Transverse colon (tissue), 4 donors: Measurements from ENCODE around the gene COX6A2. TPM values are rescaled to one million over a fixed set of nuclear protein-coding genes. Genes with fewer than 3 reads are reported as not detected.

Experiments
- DNase-seq: peaks from one replicate; pipeline ENCODE4 v3.0.0-alpha.2; 2019
- H3K27ac ChIP-seq, 4 donors: fragments of 200-600 bp; sonication (generic); 2 replicates each; pipeline ENCODE4 v1.5.1; 2016 to 2018; ENCODE audit warnings: inconsistent platforms in 4 of 4
- H3K27me3 ChIP-seq: fragments of 200-600 bp; sonication (generic); 2 replicates; pipeline ENCODE4 v1.5.1; 2017; ENCODE audit warnings: inconsistent platforms
- H3K36me3 ChIP-seq, 4 donors: fragments of 200-600 bp; sonication (generic); 2 replicates each; pipeline ENCODE4 v1.5.1; 2017 to 2019; ENCODE audit warnings: inconsistent platforms in 4 of 4
- H3K4me1 ChIP-seq, 4 donors: fragments of 200-600 bp; sonication (generic); 2 replicates each; pipeline ENCODE4 v1.5.1; 2017 to 2020; ENCODE audit warnings: inconsistent platforms in 4 of 4
- H3K4me3 ChIP-seq, 4 donors: fragments of 200-600 bp; sonication (generic); 1 replicate in 1 of 4; 2 replicates in 3 of 4; pipeline versions ENCODE4 v1.5.1 to v1.6.1; 2017 to 2019; ENCODE audit warnings: inconsistent platforms in 4 of 4
- H3K9me3 ChIP-seq, 2 donors: fragments of 200-600 bp; sonication (generic); 2 replicates each; pipeline ENCODE4 v1.5.1; 2017 to 2019; ENCODE audit warnings: inconsistent platforms in 2 of 2
- CTCF ChIP-seq, 5 experiments: fragments of 200-600 bp in 3 of 5; fragments of 450-650 bp in 2 of 5; sonication (generic) in 3 of 5; IDR thresholded peaks; 1 replicate in 2 of 5; 2 replicates in 3 of 5; pipeline ENCODE4 v1.5.1; 2016 to 2017; ENCODE audit warnings: antibody characterized with exemption in 5 of 5, inconsistent platforms in 3 of 5, mild to moderate bottlenecking in 2 of 5, moderate library complexity in 1 of 5
- EP300 ChIP-seq: sonication (generic); formaldehyde crosslinking; IDR thresholded peaks from one replicate; pipeline ENCODE4 v1.6.1; 2017; ENCODE audit warnings: antibody characterized with exemption, low read depth
- POLR2A ChIP-seq: fragments of 450-650 bp; IDR thresholded peaks from one replicate; pipeline ENCODE4 v1.6.1; 2016; ENCODE audit warnings: antibody characterized with exemption, mild to moderate bottlenecking, moderate library complexity
- POLR2AphosphoS5 ChIP-seq, 3 donors: sonication (generic); formaldehyde crosslinking; IDR thresholded peaks; one replicate each; pipeline ENCODE4 v1.6.1; 2016; ENCODE audit warnings: antibody characterized with exemption in 3 of 3
- WGBS, 2 donors: methylation state at CpG; one replicate each; pipeline ENCODE4 v1.1.5; 2018; ENCODE audit warnings: low coverage in 1 of 2; 5-methylcytosine and 5-hydroxymethylcytosine counted together
- in situ Hi-C, 4 donors: fragments of 200-750 bp; cut with MboI; loops; one replicate each; pipeline versions ENCODE4 v1.15.0 to v1.15.1; 2017; ENCODE audit warnings: low sequenced_read_pairs in 3 of 4, low pct_ligation_motif_present in 1 of 4, low pct_unique_long_range_greater_than_20kb in 1 of 4
- intact Hi-C: fragments of 100-400 bp; cut with DNase I; formaldehyde crosslinking; loops from one replicate; pipeline ENCODE4 v1.15.1; 2023; ENCODE audit warnings: low total_unique reads
- total RNA-seq, 4 donors: library from RNA; depleted of rRNA; stranded (reverse); fragments of >200 nt; gene quantifications; one replicate each; pipeline ENCODE4 v1.1.0, GENCODE V29; 2016

The COX6A2 gene
- total RNA-seq, 4 donors from 2014 or later: not detected

- Histone ChIP-seq H3K27ac (no peak overlapping the region), H3K4me3 (no peak overlapping the region), H3K4me1 (peaks cover 6 to 9% (median 8%) of the 10 kb centered on the region in 4 donors), H3K27me3 (no peaks in the 10 kb centered on the region), H3K36me3 (peaks cover 0 to 10% (median 2%) of the 10 kb centered on the region in 4 donors), H3K9me3 (no peaks in the 10 kb centered on the region)
- intact Hi-C loops (no loop called here), in situ Hi-C loops (loop anchor here in 2 of 4 donors (25.0 kb wide), 2 partner anchors 422 to 478 kb away; partner anchors contain the start of gene HSD3B7 (in 1 of the 2))
- TF ChIP-seq EP300 (no peak), POLR2A (no peak), POLR2AphosphoS5 (IDR thresholded peaks at IDR 0.05) (no peak), CTCF (IDR thresholded peaks at IDR 0.05) (no peak)
- DNase-seq: no peak
- WGBS, 2 donors: 95% methylated on average over 17 of the region's 17 CpGs; no CpG with 5 or more reads in 1 of the 2 donors
These were observed 36.7 kb upstream of the COX6A2 start for GRCh38 chr16:31464781-31465260.

- no peak for DNase-seq
- Histone ChIP-seq H3K4me3 (no peak overlapping the region), H3K4me1 (peaks cover 6 to 9% (median 8%) of the 10 kb centered on the region in 4 donors), H3K27me3 (no peaks in the 10 kb centered on the region), H3K36me3 (peaks cover 0 to 10% (median 2%) of the 10 kb centered on the region in 4 donors), H3K27ac (no peak overlapping the region), H3K9me3 (no peaks in the 10 kb centered on the region)
- intact Hi-C loops (no loop called here), in situ Hi-C loops (loop anchor here in 2 of 4 donors (25.0 kb wide), 2 partner anchors 423 to 477 kb away; partner anchors contain the start of gene HSD3B7 (in 1 of the 2))
- TF ChIP-seq CTCF (IDR thresholded peaks at IDR 0.05): no peak
- no peak for TF ChIP-seq POLR2AphosphoS5 (IDR thresholded peaks at IDR 0.05)
- no peak for TF ChIP-seq POLR2A
- 95 to 100% methylated on average over 8 to 36 of the region's 36 CpGs for WGBS, 2 donors
These were observed 36.2 kb upstream of the COX6A2 start for GRCh38 chr16:31464348-31464769.

- TF ChIP-seq POLR2A: no peak
- no peak for TF ChIP-seq CTCF (IDR thresholded peaks at IDR 0.05)
- no peak for TF ChIP-seq EP300
- TF ChIP-seq POLR2AphosphoS5 (IDR thresholded peaks at IDR 0.05): no peak
- Histone ChIP-seq H3K36me3 (peaks cover 0 to 10% (median 2%) of the 10 kb centered on the region in 4 donors), H3K27ac (no peak overlapping the region), H3K9me3 (no peaks in the 10 kb centered on the region), H3K4me1 (peaks cover 15 to 21% (median 20%) of the 10 kb centered on the region in 4 donors), H3K27me3 (no peaks in the 10 kb centered on the region), H3K4me3 (no peak overlapping the region)
- intact Hi-C loops: no loop called here
- in situ Hi-C loops: loop anchor here in 2 of 4 donors (25.0 kb wide), 2 partner anchors 425 to 475 kb away; partner anchors contain the start of gene HSD3B7 (in 1 of the 2)
- DNase-seq: no peak
- WGBS, 2 donors: 94% methylated on average over 7 to 34 of the region's 35 CpGs
These were observed 34.0 kb upstream of the COX6A2 start for GRCh38 chr16:31461921-31462804.
